Right cardiac atrium (tissue), 5 donors: ENCODE results near the gene CFAP210. TPM values are rescaled to one million over a fixed set of nuclear protein-coding genes. Genes with fewer than 3 reads are reported as not detected.

ENCODE experiments used
- ATAC-seq, 2 donors: fragments of 200-7000 bp; cut with Tn5 transposase; one replicate each; pipeline versions ENCODE4 v1.8.0 to v1.9.1; 2020; ENCODE audit warnings: moderate library complexity in 2 of 2, mild to moderate bottlenecking in 1 of 2
- DNase-seq, 3 donors: peaks; one replicate each; pipeline ENCODE4 v3.0.0-alpha.2; 2020
- H3K27ac ChIP-seq: one replicate; pipeline ENCODE4 v1.5.1; 2013; ENCODE audit warnings: mild to moderate bottlenecking, low read length, control low read depth, moderate library complexity
- H3K27me3 ChIP-seq: one replicate; pipeline ENCODE4 v1.6.1; 2013; ENCODE audit not compliant: control insufficient read depth, insufficient read depth
- H3K4me1 ChIP-seq: one replicate; pipeline ENCODE4 v1.6.1; 2013; ENCODE audit warnings: low read length; ENCODE audit not compliant: control insufficient read depth, insufficient read depth
- H3K4me3 ChIP-seq: one replicate; pipeline ENCODE4 v1.5.1; 2013; ENCODE audit warnings: low read length, control low read depth
- H3K9me3 ChIP-seq: one replicate; pipeline ENCODE4 v1.6.1; 2013; ENCODE audit warnings: low read length; ENCODE audit not compliant: control insufficient read depth
- WGBS: extraction: QIAGEN DNeasy Blood & Tissue Kit; methylation state at CpG from one replicate; pipeline ENCODE4 v1.1.7; 2013; 5-methylcytosine and 5-hydroxymethylcytosine counted together
- intact Hi-C, 4 donors: fragments of 100-400 bp; cut with DNase I; formaldehyde crosslinking; loops; one replicate each; pipeline versions ENCODE4 v1.11.0 to v1.14.0; 2022 to 2023
- polyA plus RNA-seq: library from polyadenylated mRNA; stranded (reverse); fragments of 200-250 nt; gene quantifications from one replicate; pipeline ENCODE4 v1.2.3, GENCODE V29; 2013
- total RNA-seq, 4 donors: library from RNA; stranded (reverse); fragmentation: NEBNext Ultra II Directional; extraction: Animal tissue kit (Norgen Biotek cat#: 25700); gene quantifications; one replicate each; pipeline ENCODE4 v1.2.1, GENCODE V29; 2021
- donor health status: healthy with polysubstance abuse.
- donor health status: DM: no; HTN: yes; CAD: no.
- donor health status: DM: no; HTN: no; CAD: no.
- donor health status: DM: no; HTN: yes; CAD: no; lungs with severe emphysema.
- donor health status: DM: yes; HTN: yes; CAD: no.

CFAP210 gene
- total and polyA plus RNA-seq, 5 donors: 0.14 TPM; not detected in 4

DNA sequence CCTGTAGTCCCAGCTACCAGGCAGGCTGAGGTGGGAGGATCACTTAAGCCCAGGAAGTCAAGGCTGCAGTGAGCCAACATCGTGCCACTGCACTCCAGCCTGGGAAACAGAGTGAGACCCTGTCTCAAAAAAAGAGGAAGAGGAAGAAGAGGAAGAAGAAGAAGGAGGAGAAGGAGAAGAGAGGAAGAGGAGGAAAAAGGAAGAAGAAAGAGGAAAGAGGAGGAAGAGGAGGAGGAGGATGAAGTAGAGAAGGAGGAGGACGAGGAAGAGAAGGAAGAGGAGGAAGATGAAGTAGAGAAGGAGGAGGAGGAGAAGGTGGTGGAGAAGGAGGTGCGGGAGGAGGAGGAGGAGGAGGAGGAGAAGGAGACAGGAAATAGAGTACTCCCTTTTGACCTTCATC lies 38.0 kb downstream of the CFAP210 start:
- WGBS: 69% methylated on average over 3 of the region's 3 CpGs
- no peaks in the 10 kb centered on the region for H3K4me1 ChIP-seq
- intact Hi-C loops: no loop called here
- no peaks in the 10 kb centered on the region for H3K9me3 ChIP-seq
- DNase-seq (no peak), ATAC-seq (no peak)
- no peak overlapping the region for H3K27ac ChIP-seq
- H3K27me3 ChIP-seq: no peaks in the 10 kb centered on the region
- no peak overlapping the region for H3K4me3 ChIP-seq

DNA sequence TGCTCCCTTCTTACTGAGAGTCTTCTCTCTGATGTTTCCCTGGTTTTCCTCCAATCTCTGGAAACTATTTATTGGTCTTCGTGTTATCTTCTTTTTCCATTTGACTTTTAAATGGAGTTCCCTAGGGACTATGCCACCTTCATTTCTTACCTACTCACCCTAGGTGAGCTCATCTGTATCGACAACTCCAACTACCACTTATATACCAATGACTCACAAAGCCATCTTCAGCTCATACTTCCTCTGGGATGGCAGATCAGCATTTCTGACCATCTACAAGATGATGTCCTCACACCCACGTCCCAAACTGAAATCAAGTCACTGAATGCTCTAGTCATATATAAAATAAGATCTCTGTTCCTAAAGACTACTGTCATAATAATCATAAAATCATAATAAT lies 40.6 kb downstream of the CFAP210 start:
- ATAC-seq (no peak), DNase-seq (no peak)
- 70% methylated on average over 3 of the region's 3 CpGs for WGBS
- Histone ChIP-seq H3K27me3 (no peaks in the 10 kb centered on the region), H3K9me3 (no peaks in the 10 kb centered on the region), H3K4me1 (no peaks in the 10 kb centered on the region), H3K4me3 (no peak overlapping the region), H3K27ac (no peak overlapping the region)
- intact Hi-C loops: no loop called here

DNA sequence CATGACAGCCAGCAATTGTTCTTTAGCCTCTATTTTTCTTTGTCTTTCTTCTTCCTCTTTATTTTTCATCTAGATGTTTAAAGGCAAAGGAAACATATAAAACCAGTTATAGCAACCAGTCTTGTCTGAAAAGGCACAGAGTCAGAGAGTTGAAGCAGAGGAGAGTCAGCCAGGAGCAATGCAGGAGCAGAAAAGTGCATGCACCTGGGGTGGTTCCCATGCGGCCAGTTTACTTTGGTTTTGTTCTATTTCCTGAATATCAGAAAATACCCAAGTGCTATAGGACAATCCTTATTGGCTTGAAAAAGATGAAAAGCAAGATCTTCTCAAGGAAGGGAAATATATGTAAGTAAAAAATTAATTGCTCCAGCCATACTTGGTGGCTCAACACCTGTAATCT lies 44.9 kb downstream of the CFAP210 start:
- Histone ChIP-seq H3K4me3 (no peak overlapping the region), H3K9me3 (no peaks in the 10 kb centered on the region), H3K27ac (no peak overlapping the region), H3K4me1 (no peaks in the 10 kb centered on the region), H3K27me3 (no peaks in the 10 kb centered on the region)
- ATAC-seq: no peak
- no peak for DNase-seq
- WGBS: 67% methylated on average over 1 of the region's 1 CpG
- intact Hi-C loops: no loop called here

DNA sequence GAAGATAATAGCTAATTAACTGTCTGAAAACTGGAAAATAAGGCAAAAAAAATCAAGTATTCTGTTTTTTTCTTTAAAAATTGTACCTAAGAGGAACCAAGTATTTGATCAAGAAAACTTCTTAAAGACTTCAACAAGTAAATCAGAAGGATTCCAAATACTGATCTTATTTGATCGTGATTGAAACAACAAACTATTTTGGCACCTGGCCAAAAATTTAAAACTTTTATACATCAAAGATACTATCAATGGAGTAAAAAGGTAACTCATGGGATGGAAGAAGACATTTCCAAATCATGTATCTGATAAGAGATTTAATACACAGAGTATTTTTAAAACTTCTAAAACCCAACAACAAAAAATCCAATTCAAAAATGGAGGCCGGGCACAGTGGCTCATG lies 46.7 kb downstream of the CFAP210 start:
- H3K27ac ChIP-seq: no peak overlapping the region

DNA sequence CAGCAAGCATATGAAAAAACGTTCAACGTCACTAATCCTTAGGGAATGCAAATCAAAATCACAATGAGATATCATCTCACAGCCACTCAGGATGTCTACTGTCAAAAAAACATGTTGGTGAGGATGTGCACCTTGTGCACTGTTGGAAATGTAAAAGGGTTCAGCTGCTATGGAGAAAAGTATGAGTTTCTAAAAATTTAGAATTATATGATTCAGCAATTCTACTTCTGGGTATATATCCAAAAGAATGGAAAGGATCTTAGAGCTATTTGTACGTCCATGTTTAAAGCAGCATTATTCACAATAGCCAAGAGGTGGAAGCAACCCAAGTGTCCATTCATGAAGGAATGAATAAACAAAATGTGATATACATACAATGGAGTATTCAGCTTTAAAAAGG lies 50.0 kb downstream of the CFAP210 start:
- Histone ChIP-seq H3K9me3 (no peaks in the 10 kb centered on the region), H3K4me1 (no peaks in the 10 kb centered on the region), H3K4me3 (no peak overlapping the region), H3K27ac (no peak overlapping the region), H3K27me3 (no peaks in the 10 kb centered on the region)
- no peak for DNase-seq
- WGBS: 35% methylated on average over 3 of the region's 3 CpGs
- intact Hi-C loops: no loop called here
- ATAC-seq: no peak

More for the DNA sequence above, 46.7 kb downstream of the CFAP210 start:
- H3K27me3 ChIP-seq: no peaks in the 10 kb centered on the region
- intact Hi-C loops: no loop called here
- H3K9me3 ChIP-seq: no peaks in the 10 kb centered on the region
- ATAC-seq (no peak), DNase-seq (no peak)
- no peak overlapping the region for H3K4me3 ChIP-seq
- WGBS: 90% methylated on average over 2 of the region's 2 CpGs
- no peaks in the 10 kb centered on the region for H3K4me1 ChIP-seq

DNA sequence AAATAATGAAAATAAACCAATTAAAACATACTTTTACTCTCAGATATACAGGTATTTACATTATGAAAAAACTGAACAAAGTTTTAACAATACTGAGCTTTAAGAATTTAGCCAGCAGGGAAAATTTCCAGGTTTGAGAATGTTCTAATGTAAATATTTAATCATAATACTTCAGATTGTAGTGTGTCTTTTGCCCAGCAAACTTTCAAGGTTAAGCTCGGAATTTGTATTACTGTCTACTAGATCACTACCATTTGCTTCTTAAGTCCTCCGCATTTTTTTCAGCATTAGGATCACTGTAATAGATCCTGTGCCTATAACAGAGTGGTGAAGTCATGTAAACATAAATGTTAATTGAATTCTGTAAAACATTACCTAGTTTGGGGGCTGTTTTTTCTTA lies 52.7 kb downstream of the CFAP210 start:
- DNase-seq (no peak), ATAC-seq (no peak)
- 98% methylated on average over 2 of the region's 2 CpGs for WGBS
- Histone ChIP-seq H3K4me3 (no peak overlapping the region), H3K27me3 (no peaks in the 10 kb centered on the region), H3K4me1 (no peaks in the 10 kb centered on the region), H3K27ac (no peak overlapping the region), H3K9me3 (no peaks in the 10 kb centered on the region)
- intact Hi-C loops: no loop called here

DNA sequence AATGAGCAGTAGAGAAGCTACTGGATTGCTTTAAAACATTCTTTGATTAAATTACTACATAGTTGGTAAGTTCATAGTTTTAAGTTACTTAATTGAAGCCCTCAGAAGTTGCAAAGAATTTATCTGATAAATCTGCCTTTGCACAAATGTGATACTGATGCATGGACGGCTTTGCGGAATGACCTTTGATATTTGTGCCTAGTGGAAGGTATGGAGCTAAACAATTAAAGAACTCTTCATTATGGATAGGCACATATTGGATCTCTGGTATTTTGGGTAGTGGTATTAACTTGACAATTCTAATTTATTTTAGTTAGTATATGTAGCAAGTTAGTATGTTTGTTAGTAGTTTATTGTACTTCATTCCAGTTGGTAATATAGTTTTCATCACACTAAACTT lies 54.1 kb downstream of the CFAP210 start:
- intact Hi-C loops: no loop called here
- Histone ChIP-seq H3K9me3 (no peaks in the 10 kb centered on the region), H3K4me3 (no peak overlapping the region), H3K27ac (no peak overlapping the region), H3K4me1 (no peaks in the 10 kb centered on the region), H3K27me3 (no peaks in the 10 kb centered on the region)
- DNase-seq: no peak
- 93% methylated on average over 2 of the region's 2 CpGs for WGBS
- no peak for ATAC-seq

DNA sequence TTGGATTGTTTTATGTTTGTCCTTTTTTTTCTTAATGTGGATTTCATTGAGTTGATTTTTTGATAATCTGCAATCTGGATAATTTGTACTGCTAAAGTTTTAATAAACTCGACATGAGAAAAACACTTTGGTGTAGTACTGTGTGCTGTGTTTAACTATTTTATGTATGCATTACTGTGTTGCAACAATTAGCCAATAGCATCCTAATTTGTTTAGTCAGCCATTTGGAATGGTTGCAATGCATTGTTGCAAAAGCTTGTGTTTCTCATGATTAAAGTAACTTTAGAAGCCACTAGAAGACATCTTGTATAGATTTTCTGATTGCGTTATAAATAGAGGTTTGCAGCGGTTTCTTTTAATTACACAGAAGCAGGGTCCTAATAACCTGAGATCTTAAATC lies 56.6 kb downstream of the CFAP210 start:
- no peak overlapping the region for H3K4me3 ChIP-seq
- intact Hi-C loops: no loop called here
- ATAC-seq: no peak
- no peak for DNase-seq
- WGBS: 97% methylated on average over 3 of the region's 3 CpGs
- no peak overlapping the region for H3K27ac ChIP-seq
- no peaks in the 10 kb centered on the region for H3K4me1 ChIP-seq
- H3K9me3 ChIP-seq: no peaks in the 10 kb centered on the region
- H3K27me3 ChIP-seq: no peaks in the 10 kb centered on the region

DNA sequence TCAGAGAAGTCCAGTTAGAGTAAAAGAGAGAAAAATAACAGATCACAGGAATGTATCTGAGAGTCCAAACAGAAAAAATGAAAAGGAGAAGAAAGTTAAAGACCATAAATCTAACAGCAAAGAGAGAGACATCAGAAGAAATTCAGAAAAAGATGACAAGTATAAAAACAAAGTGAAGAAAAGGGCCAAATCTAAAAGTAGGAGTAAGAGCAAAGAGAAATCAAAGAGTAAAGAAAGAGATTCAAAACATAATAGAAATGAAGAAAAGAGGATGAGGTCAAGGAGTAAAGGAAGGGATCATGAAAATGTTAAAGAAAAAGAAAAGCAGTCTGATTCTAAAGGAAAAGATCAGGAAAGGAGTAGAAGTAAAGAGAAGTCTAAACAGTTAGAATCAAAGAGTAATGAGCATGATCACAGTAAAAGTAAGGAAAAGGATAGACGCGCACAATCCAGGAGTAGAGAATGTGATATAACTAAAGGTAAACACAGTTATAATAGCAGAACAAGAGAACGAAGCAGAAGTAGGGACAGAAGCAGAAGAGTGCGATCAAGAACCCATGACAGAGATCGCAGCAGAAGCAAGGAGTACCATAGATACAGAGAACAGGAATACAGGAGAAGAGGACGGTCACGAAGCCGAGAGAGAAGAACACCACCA lies 57.6 kb downstream of the CFAP210 start:
- 95% methylated on average over 8 of the region's 8 CpGs for WGBS
- intact Hi-C loops: no loop called here
- H3K9me3 ChIP-seq: no peaks in the 10 kb centered on the region

DNA sequence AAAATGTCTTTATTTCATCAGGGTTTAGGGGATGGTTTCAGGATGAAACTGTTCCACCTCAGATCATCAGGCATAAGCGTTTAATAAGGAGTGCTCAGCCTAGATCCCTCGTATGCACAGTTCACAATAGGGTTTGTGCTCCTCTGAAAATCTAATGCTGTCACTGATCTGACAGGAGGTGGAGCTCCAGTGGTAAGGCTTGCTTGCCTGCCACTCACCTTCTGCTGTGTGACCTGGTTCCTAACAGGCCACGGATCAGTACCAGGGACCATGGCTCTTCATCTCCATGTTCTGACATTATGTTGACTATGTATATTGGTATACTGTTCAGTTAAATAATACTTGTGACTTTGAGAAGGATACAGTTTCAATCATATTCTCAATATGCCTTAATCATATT lies 68.4 kb downstream of the CFAP210 start:
- ATAC-seq (no peak), DNase-seq (no peak)
- 84% methylated on average over 3 of the region's 3 CpGs for WGBS
- H3K27ac ChIP-seq: no peak overlapping the region
- intact Hi-C loops: no loop called here
- no peaks in the 10 kb centered on the region for H3K9me3 ChIP-seq
- no peak overlapping the region for H3K4me3 ChIP-seq
- H3K4me1 ChIP-seq: no peaks in the 10 kb centered on the region
- H3K27me3 ChIP-seq: no peaks in the 10 kb centered on the region

More for the DNA sequence above, 57.6 kb downstream of the CFAP210 start:
- no peaks in the 10 kb centered on the region for H3K27me3 ChIP-seq
- H3K4me3 ChIP-seq: no peak overlapping the region
- DNase-seq (no peak), ATAC-seq (no peak)
- H3K27ac ChIP-seq: no peak overlapping the region
- no peaks in the 10 kb centered on the region for H3K4me1 ChIP-seq

DNA sequence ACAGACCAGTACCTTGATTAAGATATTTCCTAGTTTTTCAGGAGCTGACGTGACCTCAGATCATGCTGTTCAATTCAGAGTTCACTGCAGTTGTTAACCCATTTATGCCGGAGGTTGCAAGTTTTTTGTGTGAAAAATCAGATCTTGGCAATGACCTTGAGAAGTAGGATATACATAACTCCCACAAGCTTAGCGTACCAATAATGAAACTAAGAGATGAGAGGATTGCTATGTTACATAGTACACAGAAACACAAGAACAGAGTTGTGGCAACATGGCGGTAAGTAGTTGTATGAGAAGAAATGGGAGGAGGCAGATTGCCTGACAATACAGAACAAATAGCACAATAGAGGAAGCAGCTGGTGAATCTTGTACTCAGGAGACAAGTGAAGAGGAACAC lies 71.0 kb downstream of the CFAP210 start:
- no peak for DNase-seq
- Histone ChIP-seq H3K27ac (no peak overlapping the region), H3K9me3 (no peaks in the 10 kb centered on the region), H3K27me3 (no peaks in the 10 kb centered on the region), H3K4me1 (no peaks in the 10 kb centered on the region), H3K4me3 (no peak overlapping the region)
- WGBS: 88% methylated on average over 4 of the region's 4 CpGs
- ATAC-seq: no peak
- intact Hi-C loops: no loop called here

DNA sequence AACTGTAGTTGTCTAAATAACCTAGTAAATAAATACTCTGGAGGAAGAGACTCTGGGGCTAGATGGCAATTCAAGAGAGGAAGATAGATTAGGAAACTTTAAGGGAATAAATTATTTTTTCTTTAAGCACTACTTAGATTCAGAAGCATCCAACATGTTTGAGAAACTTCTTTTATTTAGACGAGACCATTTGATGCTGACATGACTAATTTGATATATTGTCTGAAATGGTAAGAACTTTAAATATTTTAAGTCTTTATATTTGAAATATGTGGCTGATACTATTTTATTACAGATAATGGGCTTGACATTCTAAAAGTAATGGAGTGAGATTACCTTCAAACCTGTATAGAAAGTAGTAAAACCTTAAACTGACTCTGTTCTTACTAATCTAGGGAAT lies 73.7 kb downstream of the CFAP210 start:
- no peak overlapping the region for H3K4me3 ChIP-seq
- H3K4me1 ChIP-seq: no peaks in the 10 kb centered on the region
- H3K27me3 ChIP-seq: no peaks in the 10 kb centered on the region
- intact Hi-C loops: no loop called here
- H3K27ac ChIP-seq: no peak overlapping the region
- ATAC-seq (no peak), DNase-seq (no peak)
- no peaks in the 10 kb centered on the region for H3K9me3 ChIP-seq
- WGBS: 87% methylated on average over 1 of the region's 1 CpG
